ENCODE data around the gene PTPRS. TPM values are rescaled to one million over a fixed set of nuclear protein-coding genes. Genes with fewer than 3 reads are reported as not detected.
A peak's percentile ranks its signal among the peaks of the same experiment; 100 is the strongest.

Gene PTPRS
- total RNA-seq, 1 donor from 2014 or later, result 125 TPM

GRCh38 chr19:5296457-5297271 lies 43.9 kb downstream of the PTPRS start:
- H2AFZ ChIP-seq (ENCODE audit: low read depth, low read length), result no peak overlapping the region
- peaks cover 14% of the 10 kb centered on the region for H3K4me1 ChIP-seq (ENCODE audit: insufficient read depth, low read length)
- H3K27me3 ChIP-seq (ENCODE audit: insufficient read depth, low read length), result no peaks in the 10 kb centered on the region
- H3K36me3 ChIP-seq (ENCODE audit: insufficient read depth, low read length), result no peaks in the 10 kb centered on the region
- no peaks in the 10 kb centered on the region for H3K36me3 Mint-ChIP-seq (ENCODE audit: low read depth, unreplicated experiment)
- no peak overlapping the region for H3K27ac Mint-ChIP-seq (ENCODE audit: unreplicated experiment)
- H3K9me3 Mint-ChIP-seq (ENCODE audit: unreplicated experiment), result peaks cover 3% of the 10 kb centered on the region
- H4K20me1 ChIP-seq (ENCODE audit: insufficient read depth, low read length), result peaks cover 67% of the 10 kb centered on the region
- no peak for FAIRE-seq
- no peak overlapping the region for H3K4me2 ChIP-seq (ENCODE audit: low read length)
- H3K4me1 Mint-ChIP-seq (ENCODE audit: low read depth, unreplicated experiment), result no peaks in the 10 kb centered on the region
- no peaks in the 10 kb centered on the region for H3K9me3 ChIP-seq (ENCODE audit: insufficient read depth, low read depth, low read length)
- TF ChIP-seq, protein P1, sequence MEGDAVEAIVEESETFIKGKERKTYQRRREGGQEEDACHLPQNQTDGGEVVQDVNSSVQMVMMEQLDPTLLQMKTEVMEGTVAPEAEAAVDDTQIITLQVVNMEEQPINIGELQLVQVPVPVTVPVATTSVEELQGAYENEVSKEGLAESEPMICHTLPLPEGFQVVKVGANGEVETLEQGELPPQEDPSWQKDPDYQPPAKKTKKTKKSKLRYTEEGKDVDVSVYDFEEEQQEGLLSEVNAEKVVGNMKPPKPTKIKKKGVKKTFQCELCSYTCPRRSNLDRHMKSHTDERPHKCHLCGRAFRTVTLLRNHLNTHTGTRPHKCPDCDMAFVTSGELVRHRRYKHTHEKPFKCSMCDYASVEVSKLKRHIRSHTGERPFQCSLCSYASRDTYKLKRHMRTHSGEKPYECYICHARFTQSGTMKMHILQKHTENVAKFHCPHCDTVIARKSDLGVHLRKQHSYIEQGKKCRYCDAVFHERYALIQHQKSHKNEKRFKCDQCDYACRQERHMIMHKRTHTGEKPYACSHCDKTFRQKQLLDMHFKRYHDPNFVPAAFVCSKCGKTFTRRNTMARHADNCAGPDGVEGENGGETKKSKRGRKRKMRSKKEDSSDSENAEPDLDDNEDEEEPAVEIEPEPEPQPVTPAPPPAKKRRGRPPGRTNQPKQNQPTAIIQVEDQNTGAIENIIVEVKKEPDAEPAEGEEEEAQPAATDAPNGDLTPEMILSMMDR (IDR thresholded peaks at IDR 0.05; ENCODE audit: insufficient read depth, low read depth, low read length), result no peak
- TF ChIP-seq EZH2 (IDR thresholded peaks at IDR 0.05; ENCODE audit: insufficient read depth, low read length), result no peak
- no peak overlapping the region for H3K9ac ChIP-seq (ENCODE audit: low read length)
- H3K4me3 Mint-ChIP-seq (ENCODE audit: unreplicated experiment), result no peak overlapping the region
- peaks cover 6% of the 10 kb centered on the region for H3K27me3 Mint-ChIP-seq (ENCODE audit: low read depth, unreplicated experiment)
- no peak for DNase-seq (ENCODE audit: low read depth)
- H3K27ac ChIP-seq (ENCODE audit: low read depth, low read length), result no peak overlapping the region
- H3K4me3 ChIP-seq (ENCODE audit: insufficient read depth, low read depth, low read length), result no peak overlapping the region
- H3K79me2 ChIP-seq (ENCODE audit: insufficient read depth, low read length), result peaks cover 9% of the 10 kb centered on the region

DNA sequence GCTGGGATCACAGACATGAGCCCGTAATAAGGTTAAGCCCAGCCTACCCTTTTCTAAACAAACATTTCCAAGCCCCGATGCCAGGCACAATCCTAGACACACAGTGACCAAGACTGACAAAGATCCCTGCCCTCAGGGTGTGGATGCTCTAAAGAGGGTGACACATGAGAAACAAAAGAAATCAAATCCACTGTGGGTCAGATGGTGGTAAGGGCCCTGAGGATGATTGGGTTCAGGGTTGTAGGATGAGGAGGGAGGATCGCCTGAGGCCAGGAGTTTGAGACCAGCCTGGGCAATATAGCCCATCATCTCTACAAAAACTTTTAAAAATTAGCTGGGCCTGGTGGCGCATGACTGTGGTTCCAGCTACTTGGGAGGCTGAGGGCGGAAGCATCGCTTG lies 44.6 kb downstream of the PTPRS start:
- peaks cover 16% of the 10 kb centered on the region for H3K79me2 ChIP-seq (ENCODE audit: insufficient read depth, low read length)
- TF ChIP-seq, protein P1 (IDR thresholded peaks at IDR 0.05; ENCODE audit: insufficient read depth, low read depth, low read length), result no peak
- no peak for TF ChIP-seq EZH2 (IDR thresholded peaks at IDR 0.05; ENCODE audit: insufficient read depth, low read length)

More for the DNA sequence above, 44.6 kb downstream of the PTPRS start:
- peak overlapping the region; percentile 54 for H3K4me3 Mint-ChIP-seq (ENCODE audit: unreplicated experiment)
- Histone ChIP-seq H3K4me3 (ENCODE audit: insufficient read depth, low read depth, low read length) (no peak overlapping the region), H3K4me2 (ENCODE audit: low read length) (no peak overlapping the region), H3K9ac (ENCODE audit: low read length) (no peak overlapping the region), H4K20me1 (ENCODE audit: insufficient read depth, low read length) (peaks cover 69% of the 10 kb centered on the region), H2AFZ (ENCODE audit: low read depth, low read length) (no peak overlapping the region), H3K36me3 (ENCODE audit: insufficient read depth, low read length) (no peaks in the 10 kb centered on the region), H3K27me3 (ENCODE audit: insufficient read depth, low read length) (no peaks in the 10 kb centered on the region), H3K4me1 (ENCODE audit: insufficient read depth, low read length) (peaks cover 14% of the 10 kb centered on the region), H3K27ac (ENCODE audit: low read depth, low read length) (no peak overlapping the region), H3K9me3 (ENCODE audit: insufficient read depth, low read depth, low read length) (no peaks in the 10 kb centered on the region)
- DNase-seq (ENCODE audit: low read depth) (no peak), FAIRE-seq (no peak)
- no peak overlapping the region for H3K27ac Mint-ChIP-seq (ENCODE audit: unreplicated experiment)
- H3K9me3 Mint-ChIP-seq (ENCODE audit: unreplicated experiment), result peaks cover 3% of the 10 kb centered on the region
- H3K27me3 Mint-ChIP-seq (ENCODE audit: low read depth, unreplicated experiment), result peaks cover 7% of the 10 kb centered on the region
- H3K4me1 Mint-ChIP-seq (ENCODE audit: low read depth, unreplicated experiment), result no peaks in the 10 kb centered on the region
- no peaks in the 10 kb centered on the region for H3K36me3 Mint-ChIP-seq (ENCODE audit: low read depth, unreplicated experiment)
